Ovary (tissue), 9 donors: ENCODE measurements around the gene YARS1. TPM values are rescaled to one million over a fixed set of nuclear protein-coding genes. Genes with fewer than 3 reads are reported as not detected.

Source experiments
- DNase-seq, 5 donors: peaks; one replicate each; pipeline ENCODE4 v3.0.0-alpha.2; 2019 to 2020
- H3K27ac ChIP-seq, 2 donors: fragments of 200-600 bp; one replicate each; pipeline versions ENCODE4 v1.5.1 to v1.8.0; 2019 to 2022
- H3K27me3 ChIP-seq: fragments of 200-600 bp; one replicate; pipeline ENCODE4 v1.8.0; 2022
- H3K36me3 ChIP-seq: fragments of 200-600 bp; sonication (generic); one replicate; pipeline ENCODE4 v1.5.1; 2019
- H3K4me1 ChIP-seq: one replicate; pipeline ENCODE4 v1.8.1; 2013; ENCODE audit warnings: mild to moderate bottlenecking, moderate library complexity; ENCODE audit not compliant: insufficient read depth
- H3K4me3 ChIP-seq: fragments of 200-600 bp; sonication (generic); one replicate; pipeline ENCODE4 v1.5.1; 2017
- H3K9me3 ChIP-seq, 2 donors: fragments of 200-600 bp in 1 of 2; sonication (generic) in 1 of 2; one replicate each; pipeline versions ENCODE4 v1.5.1 to v1.8.1; 2013 to 2019; ENCODE audit warnings: mild to moderate bottlenecking in 1 of 2, moderate library complexity in 1 of 2
- EP300 ChIP-seq: sonication (generic); formaldehyde crosslinking; IDR thresholded peaks from one replicate; pipeline ENCODE4 v1.6.1; 2017; ENCODE audit warnings: antibody characterized with exemption
- POLR2A ChIP-seq: fragments of 450-650 bp; IDR thresholded peaks from one replicate; pipeline ENCODE4 v1.6.1; 2017; ENCODE audit warnings: antibody characterized with exemption, mild to moderate bottlenecking, moderate library complexity
- WGBS, 3 donors: extraction: QIAGEN DNeasy Blood & Tissue Kit in 1 of 3; methylation state at CpG; one replicate each; pipeline versions ENCODE4 v1.1.5 to v1.1.7; 2013 to 2017; 5-methylcytosine and 5-hydroxymethylcytosine counted together
- intact Hi-C, 4 donors: fragments of 100-400 bp; cut with DNase I; formaldehyde crosslinking; loops; one replicate each; pipeline versions ENCODE4 v1.11.0 to v1.15.1; 2022 to 2023
- polyA plus RNA-seq, 2 donors: library from polyadenylated mRNA; stranded (reverse); fragments of 200-250 nt in 1 of 2; fragments of 350-450 nt in 1 of 2; fragmentation: Illumina TruSeq in 1 of 2; extraction: RNeasy Lipid Tissue Mini Kit (QIAGEN cat#74804) in 1 of 2; gene quantifications; one replicate each; pipeline ENCODE4 v1.2.3, GENCODE V29; 2013 to 2014
- total RNA-seq, 7 donors: library from RNA; depleted of rRNA in 2 of 7; stranded (reverse); fragments of >200 nt in 2 of 7; fragmentation: NEBNext Ultra II Directional in 3 of 7; extraction: Animal tissue kit (Norgen Biotek cat#: 25700) in 3 of 7; gene quantifications; one replicate each; pipeline versions ENCODE4 v1.1.0 to v1.2.4, GENCODE V29; 2016 to 2023
- TF ChIP-seq, protein P1 (sequence below), 3 donors: fragments of 450-650 bp in 2 of 3; fragments of 200-600 bp in 1 of 3; IDR thresholded peaks; one replicate each; pipeline versions ENCODE4 v1.5.1 to v1.8.0; 2016 to 2022; ENCODE audit warnings: antibody characterized with exemption in 3 of 3, mild to moderate bottlenecking in 1 of 3
- donor health status: DM: no; HTN: no; CAD: no; lungs with moderate emphysema.
- donor health status: DM: no; HTN: no; CAD: no.
- donor health status: Bipolar disorder and iron deficiency.
- donor health status: DM: yes; HTN: yes; CAD: no.
- donor health status: DM: no; HTN: no; CAD: no.
- donor health status: DM: yes; HTN: yes; CAD: no.

The YARS1 gene
- total and polyA plus RNA-seq, 9 donors = 19.8 to 272 (median 46.2) TPM

DNA sequence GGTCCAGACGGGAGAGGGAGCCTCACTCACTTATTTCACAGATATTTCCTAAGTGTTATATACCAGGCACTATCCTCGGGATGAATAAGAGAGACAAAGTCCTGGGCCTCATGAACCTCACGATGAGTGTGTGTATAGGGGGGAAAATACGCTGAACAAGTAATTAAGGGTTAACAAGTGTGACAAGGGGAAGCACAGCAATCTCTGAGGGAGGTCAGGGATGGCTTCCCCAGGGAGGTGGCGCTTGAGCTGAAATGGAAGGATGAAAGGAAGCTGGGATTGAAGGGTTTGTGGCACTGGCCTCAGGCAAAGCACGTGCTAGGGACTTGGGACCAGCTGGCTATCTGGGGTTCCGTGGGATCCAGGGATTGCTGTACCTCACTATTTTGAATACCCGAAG, 68.2 kb downstream of the YARS1 start:
- Histone ChIP-seq H3K4me3 (no peak overlapping the region), H3K4me1 (no peaks in the 10 kb centered on the region), H3K36me3 (no peaks in the 10 kb centered on the region), H3K9me3 (no peaks in the 10 kb centered on the region), H3K27ac (no peak overlapping the region), H3K27me3 (no peaks in the 10 kb centered on the region)
- DNase-seq = no peak
- TF ChIP-seq POLR2A (no peak), EP300 (no peak)
- TF ChIP-seq, protein P1, sequence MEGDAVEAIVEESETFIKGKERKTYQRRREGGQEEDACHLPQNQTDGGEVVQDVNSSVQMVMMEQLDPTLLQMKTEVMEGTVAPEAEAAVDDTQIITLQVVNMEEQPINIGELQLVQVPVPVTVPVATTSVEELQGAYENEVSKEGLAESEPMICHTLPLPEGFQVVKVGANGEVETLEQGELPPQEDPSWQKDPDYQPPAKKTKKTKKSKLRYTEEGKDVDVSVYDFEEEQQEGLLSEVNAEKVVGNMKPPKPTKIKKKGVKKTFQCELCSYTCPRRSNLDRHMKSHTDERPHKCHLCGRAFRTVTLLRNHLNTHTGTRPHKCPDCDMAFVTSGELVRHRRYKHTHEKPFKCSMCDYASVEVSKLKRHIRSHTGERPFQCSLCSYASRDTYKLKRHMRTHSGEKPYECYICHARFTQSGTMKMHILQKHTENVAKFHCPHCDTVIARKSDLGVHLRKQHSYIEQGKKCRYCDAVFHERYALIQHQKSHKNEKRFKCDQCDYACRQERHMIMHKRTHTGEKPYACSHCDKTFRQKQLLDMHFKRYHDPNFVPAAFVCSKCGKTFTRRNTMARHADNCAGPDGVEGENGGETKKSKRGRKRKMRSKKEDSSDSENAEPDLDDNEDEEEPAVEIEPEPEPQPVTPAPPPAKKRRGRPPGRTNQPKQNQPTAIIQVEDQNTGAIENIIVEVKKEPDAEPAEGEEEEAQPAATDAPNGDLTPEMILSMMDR (IDR thresholded peaks at IDR 0.05) = no peak
- WGBS, 3 donors = 89 to 91% (median 91%) methylated on average over 8 of the region's 8 CpGs
- intact Hi-C loops = no loop called here

DNA sequence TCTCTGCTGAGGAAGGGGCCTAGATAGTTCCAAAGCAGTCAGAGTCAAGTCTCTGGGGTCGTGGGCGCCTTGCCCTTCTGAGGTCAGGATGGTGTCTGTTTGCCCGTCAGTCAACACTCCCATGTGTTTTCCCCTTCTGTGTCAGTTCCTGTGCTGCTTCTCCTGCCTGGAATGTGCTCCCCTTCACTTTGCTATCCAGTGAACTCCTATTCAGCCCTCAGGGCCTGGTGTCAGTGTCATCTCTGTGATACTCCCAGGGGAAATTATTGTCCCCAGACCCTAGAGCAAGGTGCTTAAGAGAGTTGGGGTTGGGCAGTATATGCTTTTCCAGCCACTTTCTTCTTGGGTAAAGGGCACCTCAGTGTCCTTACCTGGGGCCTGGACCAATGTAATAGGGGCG, 68.8 kb downstream of the YARS1 start:
- intact Hi-C loops = no loop called here
- no peak overlapping the region for H3K4me3 ChIP-seq
- TF ChIP-seq, protein P1 (IDR thresholded peaks at IDR 0.05) = no peak
- TF ChIP-seq POLR2A (no peak), EP300 (no peak)
- H3K27ac ChIP-seq = no peak overlapping the region
- H3K27me3 ChIP-seq = no peaks in the 10 kb centered on the region
- H3K4me1 ChIP-seq = no peaks in the 10 kb centered on the region
- WGBS, 3 donors = 93 to 94% (median 93%) methylated on average over 4 of the region's 4 CpGs
- no peak for DNase-seq
- no peaks in the 10 kb centered on the region for H3K36me3 ChIP-seq
- no peaks in the 10 kb centered on the region for H3K9me3 ChIP-seq

- DNase-seq = no peak
- intact Hi-C loops = no loop called here
These were observed 71.0 kb downstream of the YARS1 start for GRCh38 chr1:32746130-32746529.

GRCh38 chr1:32744071-32744425, 73.1 kb downstream of the YARS1 start:
- Histone ChIP-seq H3K27ac (no peak overlapping the region), H3K4me3 (no peak overlapping the region), H3K27me3 (no peaks in the 10 kb centered on the region), H3K36me3 (no peaks in the 10 kb centered on the region), H3K4me1 (no peaks in the 10 kb centered on the region), H3K9me3 (no peaks in the 10 kb centered on the region)
- intact Hi-C loops = no loop called here
- DNase-seq = no peak
- TF ChIP-seq EP300 = no peak
- TF ChIP-seq POLR2A = no peak
- TF ChIP-seq, protein P1 (IDR thresholded peaks at IDR 0.05) = no peak

More at GRCh38 chr1:32746130-32746529, 71.0 kb downstream of the YARS1 start:
- H3K27ac ChIP-seq = no peak overlapping the region
- H3K4me3 ChIP-seq = no peak overlapping the region
- no peaks in the 10 kb centered on the region for H3K27me3 ChIP-seq
- no peaks in the 10 kb centered on the region for H3K4me1 ChIP-seq
- 67 to 79% (median 73%) methylated on average over 9 of the region's 9 CpGs for WGBS, 3 donors
- H3K9me3 ChIP-seq = no peaks in the 10 kb centered on the region
- TF ChIP-seq EP300 = no peak
- TF ChIP-seq POLR2A = no peak
- TF ChIP-seq, protein P1 (IDR thresholded peaks at IDR 0.05) = no peak
- no peaks in the 10 kb centered on the region for H3K36me3 ChIP-seq
